HG03025 (cell line): ENCODE measurements around the gene OGFR.

Source experiments
- ATAC-seq: cut with Tn5 transposase; IDR thresholded peaks from one replicate; pipeline ENCODE4 v1.9.1; 2021; ENCODE audit warnings: mild to moderate bottlenecking, moderate library complexity; ENCODE audit not compliant: unreplicated experiment, low FRiP score

The OGFR gene

GRCh38 chr20:62812181-62812906, 7.7 kb downstream of the OGFR start:
- ATAC-seq: no peak

GRCh38 chr20:62812907-62813200, 8.2 kb downstream of the OGFR start:
- no peak for ATAC-seq

- no peak for ATAC-seq
Measured at GRCh38 chr20:62813588-62813987, 9.0 kb downstream of the OGFR start.

GRCh38 chr20:62814060-62814708, 9.5 kb downstream of the OGFR start:
- ATAC-seq: no peak

GRCh38 chr20:62814709-62815065, 10.1 kb downstream of the OGFR start:
- no peak for ATAC-seq

- ATAC-seq: no peak
Measured at GRCh38 chr20:62815066-62815991, 10.7 kb downstream of the OGFR start.

GRCh38 chr20:62816031-62816883, 11.6 kb downstream of the OGFR start:
- no peak for ATAC-seq

GRCh38 chr20:62816884-62817873, 12.5 kb downstream of the OGFR start, which contains the start of gene COL9A3:
TSS of gene COL9A3 (plus strand) at chr20:62817050. CDS start at chr20:62817065, 15 bp downstream.
- ATAC-seq: no peak

- no peak for ATAC-seq
Measured at GRCh38 chr20:62817975-62818591, 13.4 kb downstream of the OGFR start.

GRCh38 chr20:62818592-62819493, 14.2 kb downstream of the OGFR start:
- ATAC-seq: no peak

- no peak for ATAC-seq
Measured at GRCh38 chr20:62819494-62820174, 15.0 kb downstream of the OGFR start.

- no peak for ATAC-seq
Measured at GRCh38 chr20:62820208-62820961, 15.8 kb downstream of the OGFR start.

GRCh38 chr20:62820962-62821725, 16.5 kb downstream of the OGFR start:
- no peak for ATAC-seq

- ATAC-seq: no peak
Measured at GRCh38 chr20:62821726-62822210, 17.1 kb downstream of the OGFR start.

GRCh38 chr20:62822239-62822787, 17.7 kb downstream of the OGFR start:
- no peak for ATAC-seq
